Ovary (tissue), 9 donors: ENCODE results near the gene DCTN1. TPM values are rescaled to one million over a fixed set of nuclear protein-coding genes. Genes with fewer than 3 reads are reported as not detected.
"Not testable (repeated sequence)": the region's sequence is repeated elsewhere in the genome, so short reads cannot be mapped to it uniquely, and the experiment has no call there.

Source experiments
- DNase-seq, 5 donors: peaks; one replicate each; pipeline ENCODE4 v3.0.0-alpha.2; 2019 to 2020
- H3K27ac ChIP-seq, 2 donors: fragments of 200-600 bp; one replicate each; pipeline versions ENCODE4 v1.5.1 to v1.8.0; 2019 to 2022
- H3K27me3 ChIP-seq: fragments of 200-600 bp; one replicate; pipeline ENCODE4 v1.8.0; 2022
- H3K36me3 ChIP-seq: fragments of 200-600 bp; sonication (generic); one replicate; pipeline ENCODE4 v1.5.1; 2019
- H3K4me1 ChIP-seq: one replicate; pipeline ENCODE4 v1.8.1; 2013; ENCODE audit warnings: mild to moderate bottlenecking, moderate library complexity; ENCODE audit not compliant: insufficient read depth
- H3K4me3 ChIP-seq: fragments of 200-600 bp; sonication (generic); one replicate; pipeline ENCODE4 v1.5.1; 2017
- H3K9me3 ChIP-seq, 2 donors: fragments of 200-600 bp in 1 of 2; sonication (generic) in 1 of 2; one replicate each; pipeline versions ENCODE4 v1.5.1 to v1.8.1; 2013 to 2019; ENCODE audit warnings: mild to moderate bottlenecking in 1 of 2, moderate library complexity in 1 of 2
- CTCF ChIP-seq, 3 donors: fragments of 450-650 bp in 2 of 3; fragments of 200-600 bp in 1 of 3; IDR thresholded peaks; one replicate each; pipeline versions ENCODE4 v1.5.1 to v1.8.0; 2016 to 2022; ENCODE audit warnings: antibody characterized with exemption in 3 of 3, mild to moderate bottlenecking in 1 of 3
- EP300 ChIP-seq: sonication (generic); formaldehyde crosslinking; IDR thresholded peaks from one replicate; pipeline ENCODE4 v1.6.1; 2017; ENCODE audit warnings: antibody characterized with exemption
- POLR2A ChIP-seq: fragments of 450-650 bp; IDR thresholded peaks from one replicate; pipeline ENCODE4 v1.6.1; 2017; ENCODE audit warnings: antibody characterized with exemption, mild to moderate bottlenecking, moderate library complexity
- WGBS, 3 donors: extraction: QIAGEN DNeasy Blood & Tissue Kit in 1 of 3; methylation state at CpG; one replicate each; pipeline versions ENCODE4 v1.1.5 to v1.1.7; 2013 to 2017; 5-methylcytosine and 5-hydroxymethylcytosine counted together
- intact Hi-C, 4 donors: fragments of 100-400 bp; cut with DNase I; formaldehyde crosslinking; loops; one replicate each; pipeline versions ENCODE4 v1.11.0 to v1.15.1; 2022 to 2023
- polyA plus RNA-seq, 2 donors: library from polyadenylated mRNA; stranded (reverse); fragments of 200-250 nt in 1 of 2; fragments of 350-450 nt in 1 of 2; fragmentation: Illumina TruSeq in 1 of 2; extraction: RNeasy Lipid Tissue Mini Kit (QIAGEN cat#74804) in 1 of 2; gene quantifications; one replicate each; pipeline ENCODE4 v1.2.3, GENCODE V29; 2013 to 2014
- total RNA-seq, 7 donors: library from RNA; depleted of rRNA in 2 of 7; stranded (reverse); fragments of >200 nt in 2 of 7; fragmentation: NEBNext Ultra II Directional in 3 of 7; extraction: Animal tissue kit (Norgen Biotek cat#: 25700) in 3 of 7; gene quantifications; one replicate each; pipeline versions ENCODE4 v1.1.0 to v1.2.4, GENCODE V29; 2016 to 2023
- donor health status: DM: no; HTN: no; CAD: no; lungs with moderate emphysema.
- donor health status: DM: no; HTN: no; CAD: no.
- donor health status: Bipolar disorder and iron deficiency.
- donor health status: DM: yes; HTN: yes; CAD: no.
- donor health status: DM: no; HTN: no; CAD: no.
- donor health status: DM: yes; HTN: yes; CAD: no.

Gene DCTN1
- total and polyA plus RNA-seq, 9 donors = 58.5 to 127 (median 108) TPM

GRCh38 chr2:74345272-74345943, 34.7 kb downstream of the DCTN1 start:
- Histone ChIP-seq H3K27me3 (no peaks in the 10 kb centered on the region), H3K9me3 (no peaks in the 10 kb centered on the region), H3K4me3 (no peak overlapping the region), H3K4me1 (no peaks in the 10 kb centered on the region), H3K36me3 (no peaks in the 10 kb centered on the region), H3K27ac (no peak overlapping the region)
- TF ChIP-seq EP300 = no peak
- TF ChIP-seq POLR2A = no peak
- no peak for TF ChIP-seq CTCF (IDR thresholded peaks at IDR 0.05)
- 47 to 51% (median 49%) methylated on average over 8 of the region's 8 CpGs for WGBS, 3 donors
- intact Hi-C loops = no loop called here
- DNase-seq = no peak

GRCh38 chr2:74343316-74343715, 36.8 kb downstream of the DCTN1 start, which contains the start of gene SLC4A5:
SLC4A5 (minus strand) TSS chr2:74343416; CDS start chr2:74315023, 28,393 bp downstream.
- H3K4me1 ChIP-seq = no peaks in the 10 kb centered on the region
- no peak for DNase-seq
- H3K9me3 ChIP-seq = no peaks in the 10 kb centered on the region
- H3K27me3 ChIP-seq = no peaks in the 10 kb centered on the region
- intact Hi-C loops = no loop called here
- no peak within 1 kb of the TSS for H3K27ac ChIP-seq
- H3K36me3 ChIP-seq = no peaks in the 10 kb centered on the region
- 61 to 75% (median 74%) methylated on average over 2 of the region's 2 CpGs for WGBS, 3 donors
- no peak within 1 kb of the TSS for H3K4me3 ChIP-seq
- TF ChIP-seq POLR2A = no peak
- TF ChIP-seq CTCF (IDR thresholded peaks at IDR 0.05) = no peak
- TF ChIP-seq EP300 = no peak

- H3K4me3 ChIP-seq, H3K27me3 ChIP-seq, H3K4me1 ChIP-seq, H3K36me3 ChIP-seq, H3K9me3 ChIP-seq, DNase-seq, H3K27ac ChIP-seq: not testable (repeated sequence)
- intact Hi-C loops = loop anchor here in 2 of 4 donors (5.0 to 10.0 kb wide), 2 partner anchors 79 to 511 kb away; partner anchors contain the start of gene STAMBP (in 2 of the 2)
- 64 to 66% (median 65%) methylated on average over 2 of the region's 2 CpGs for WGBS, 3 donors
These were observed 43.9 kb downstream of the DCTN1 start for GRCh38 chr2:74336227-74336626.

GRCh38 chr2:74334931-74335333, 45.2 kb downstream of the DCTN1 start:
- WGBS, 3 donors = 33 to 37% (median 36%) methylated on average over 3 of the region's 3 CpGs
- Histone ChIP-seq H3K4me1 (no peaks in the 10 kb centered on the region), H3K36me3 (no peaks in the 10 kb centered on the region), H3K4me3 (no peak overlapping the region), H3K27ac (no peak overlapping the region), H3K9me3 (no peaks in the 10 kb centered on the region), H3K27me3 (no peaks in the 10 kb centered on the region)
- TF ChIP-seq POLR2A (no peak), EP300 (no peak), CTCF (IDR thresholded peaks at IDR 0.05) (peak; percentile 58 to 78 (median 66))
- peak; percentile 65 to 83 (median 80) for DNase-seq
- intact Hi-C loops = loop anchor here in 2 of 4 donors (5.0 to 10.0 kb wide), 3 partner anchors 78 to 510 kb away; partner anchors contain the start of genes STAMBP (in 2 of the 2) and BOLA3 (in 1 of the 2)
